H1 (cell line): ENCODE measurements around the gene ANKRD11. TPM values are rescaled to one million over a fixed set of nuclear protein-coding genes. Genes with fewer than 3 reads are reported as not detected.
"Not testable (repeated sequence)": the region's sequence is repeated elsewhere in the genome, so short reads cannot be mapped to it uniquely, and the experiment has no call there.

Experiments
- CTCF ChIA-PET: fragments of 300-600 bp; sonication (Branson Sonifier 250); formaldehyde crosslinking; loops from one replicate; lab custom pipeline; 2021; ENCODE audit not compliant: partially characterized antibody; lab: Charles Lee
- POLR2A ChIA-PET: fragments of 300-600 bp; sonication (Branson Sonifier 250); formaldehyde crosslinking; loops from one replicate; lab custom pipeline; 2021; ENCODE audit warnings: inconsistent platforms; ENCODE audit not compliant: partially characterized antibody; lab: Charles Lee
- DNase-seq, 2 experiments: peaks; one replicate each; pipeline versions ENCODE4 v3.0.0 to v3.0.0-alpha.2; 2010 to 2022; ENCODE audit warnings: low spot score in 2 of 2, low read depth in 1 of 2, mixed read lengths in 1 of 2
- FAIRE-seq: peaks from 2 replicates; lab custom pipeline; 2011; peaks lifted over from hg19 to GRCh38; lab: Jason Lieb, UNC
- H2AFZ ChIP-seq: 2 replicates; pipeline ENCODE4 v1.8.1; 2012; ENCODE audit warnings: low read length, inconsistent platforms
- H2AK5ac ChIP-seq: 2 replicates; pipeline ENCODE4 v1.6.1; 2013; ENCODE audit warnings: low read depth, low read length
- H2BK120ac ChIP-seq: replicated peaks from 2 replicates; pipeline ENCODE3; 2013; ENCODE audit warnings: low read depth, low read length, inconsistent platforms
- H2BK12ac ChIP-seq: 2 replicates; pipeline ENCODE4 v1.6.1; 2013; ENCODE audit warnings: low read depth, low read length
- H2BK15ac ChIP-seq: 2 replicates; pipeline ENCODE4 v1.6.1; 2013; ENCODE audit warnings: low read length
- H2BK20ac ChIP-seq: 2 replicates; pipeline ENCODE4 v1.6.1; 2013; ENCODE audit warnings: low read length
- H2BK5ac ChIP-seq: 2 replicates; pipeline ENCODE4 v1.6.1; 2013; ENCODE audit warnings: low read depth, low read length
- H3K14ac ChIP-seq: 2 replicates; pipeline ENCODE4 v1.6.1; 2013; ENCODE audit warnings: inconsistent platforms; ENCODE audit not compliant: insufficient read length
- H3K18ac ChIP-seq: 2 replicates; pipeline ENCODE4 v1.6.1; 2013; ENCODE audit warnings: low read length; ENCODE audit errors: extremely low read depth
- H3K23ac ChIP-seq: 2 replicates; pipeline ENCODE4 v1.6.1; 2013; ENCODE audit warnings: inconsistent platforms; ENCODE audit not compliant: insufficient read length
- H3K23me2 ChIP-seq: 2 replicates; pipeline ENCODE4 v1.6.1; 2013; ENCODE audit warnings: low read depth, low read length
- H3K27ac ChIP-seq: 2 replicates; pipeline ENCODE4 v1.6.1; 2011; ENCODE audit warnings: low read depth, low read length, inconsistent platforms
- H3K27me3 ChIP-seq, 4 experiments: replicated peaks in 1 of 4; 1 replicate in 1 of 4; 2 replicates in 3 of 4; pipeline versions ENCODE4 v1.6.1 to v1.8.1; 2011 to 2013; ENCODE audit warnings: low read length in 3 of 4, mild to moderate bottlenecking in 3 of 4, inconsistent platforms in 2 of 4, mixed read lengths in 2 of 4, moderate library complexity in 1 of 4; ENCODE audit not compliant: control insufficient read depth in 3 of 4, insufficient read depth in 3 of 4; ENCODE audit errors: extremely low read depth in 1 of 4
- H3K36me3 ChIP-seq, 4 experiments: 2 replicates each; pipeline versions ENCODE4 v1.6.1 to v1.8.1; 2011 to 2013; ENCODE audit warnings: mild to moderate bottlenecking in 4 of 4, low read length in 3 of 4, moderate library complexity in 2 of 4, control low read depth in 1 of 4, inconsistent platforms in 1 of 4; ENCODE audit not compliant: insufficient read depth in 4 of 4, control insufficient read depth in 2 of 4
- H3K4ac ChIP-seq: replicated peaks from 2 replicates; pipeline ENCODE3; 2013; ENCODE audit warnings: low read length, low read depth, mixed read lengths, inconsistent platforms; ENCODE audit not compliant: insufficient read length
- H3K4me1 ChIP-seq, 4 experiments: replicated peaks in 1 of 4; 1 replicate in 1 of 4; 2 replicates in 3 of 4; pipeline versions ENCODE4 v1.6.1 to v1.8.1; 2011 to 2013; ENCODE audit warnings: low read length in 3 of 4, inconsistent platforms in 2 of 4, mixed read lengths in 1 of 4; ENCODE audit not compliant: insufficient read depth in 4 of 4, control insufficient read depth in 3 of 4
- H3K4me2 ChIP-seq, 2 experiments: 2 replicates each; pipeline versions ENCODE4 v1.6.1 to v1.8.1; 2011 to 2013; ENCODE audit warnings: low read depth in 2 of 2, low read length in 2 of 2, control low read depth in 1 of 2, inconsistent platforms in 1 of 2, mild to moderate bottlenecking in 1 of 2; ENCODE audit not compliant: insufficient read depth in 1 of 2
- H3K4me3 ChIP-seq, 4 experiments: fragments of 200-600, 300-600 bp in 1 of 4; sonication (generic), shearing (Covaris generic), sonication (Bioruptor Twin) in 1 of 4; 2 replicates each; pipeline versions ENCODE4 v1.5.1 to v1.8.1; 2011 to 2016; ENCODE audit warnings: low read length in 4 of 4, low read depth in 3 of 4, control low read depth in 2 of 4, inconsistent platforms in 2 of 4, mild to moderate bottlenecking in 2 of 4, mixed read lengths in 1 of 4, moderate library complexity in 1 of 4; ENCODE audit not compliant: insufficient read depth in 2 of 4; ENCODE audit errors: extremely low read depth in 1 of 4
- H3K56ac ChIP-seq: replicated peaks from 2 replicates; pipeline ENCODE3; 2013; ENCODE audit warnings: low read depth, mild to moderate bottlenecking, mixed read lengths, low read length, inconsistent platforms; ENCODE audit not compliant: insufficient read length
- H3K79me1 ChIP-seq: 2 replicates; pipeline ENCODE4 v1.6.1; 2013; ENCODE audit warnings: low read depth, low read length, control low read depth
- H3K79me2 ChIP-seq, 2 experiments: 2 replicates each; pipeline versions ENCODE4 v1.6.1 to v1.8.1; 2012 to 2013; ENCODE audit warnings: low read length in 2 of 2, mild to moderate bottlenecking in 2 of 2, inconsistent platforms in 1 of 2; ENCODE audit not compliant: insufficient read depth in 2 of 2, control insufficient read depth in 1 of 2
- H3K9ac ChIP-seq, 4 experiments: replicated peaks in 1 of 4; 1 replicate in 1 of 4; 2 replicates in 3 of 4; pipeline versions ENCODE4 v1.6.1 to v1.8.1; 2011 to 2013; ENCODE audit warnings: low read depth in 3 of 4, low read length in 3 of 4, control low read depth in 2 of 4, mild to moderate bottlenecking in 2 of 4, moderate library complexity in 2 of 4, inconsistent platforms in 1 of 4; ENCODE audit errors: extremely low read depth in 1 of 4
- H3K9me3 ChIP-seq, 2 experiments: 2 replicates each; pipeline versions ENCODE4 v1.6.1 to v1.8.1; 2012 to 2013; ENCODE audit warnings: mild to moderate bottlenecking in 2 of 2, moderate library complexity in 2 of 2, control low read depth in 1 of 2, inconsistent platforms in 1 of 2, low read depth in 1 of 2, low read length in 1 of 2, mixed read lengths in 1 of 2; ENCODE audit not compliant: insufficient read depth in 2 of 2
- H4K20me1 ChIP-seq, 2 experiments: replicated peaks in 1 of 2; 2 replicates each; pipeline versions ENCODE3 to v1.8.1; 2011 to 2013; ENCODE audit warnings: inconsistent platforms in 2 of 2, low read length in 2 of 2, mild to moderate bottlenecking in 1 of 2; ENCODE audit not compliant: insufficient read depth in 2 of 2, control insufficient read depth in 1 of 2
- H4K5ac ChIP-seq: 2 replicates; pipeline ENCODE4 v1.6.1; 2013; ENCODE audit warnings: low read length, low read depth, mixed read lengths, inconsistent platforms; ENCODE audit not compliant: insufficient read length
- H4K8ac ChIP-seq: 2 replicates; pipeline ENCODE4 v1.8.0; 2013; ENCODE audit warnings: mild to moderate bottlenecking, moderate library complexity, low read length, inconsistent platforms; ENCODE audit not compliant: insufficient read depth; ENCODE audit errors: extremely low read depth
- H4K91ac ChIP-seq: replicated peaks from 2 replicates; pipeline ENCODE3; 2013; ENCODE audit warnings: low read length, mixed read lengths, inconsistent platforms; ENCODE audit not compliant: insufficient read length
- WGBS, 2 experiments: shearing (Covaris generic) in 1 of 2; methylation state at CpG; one replicate each; pipeline versions ENCODE4 v1.1.6 to v1.1.7; 2013 to 2015; ENCODE audit warnings: low lambda C conversion rate in 2 of 2, mixed read lengths in 2 of 2, inconsistent platforms in 1 of 2, low coverage in 1 of 2, missing lambda C conversion rate in 1 of 2; ENCODE audit not compliant: insufficient replicate concordance in 2 of 2, insufficient coverage in 1 of 2, insufficient read length in 1 of 2; ENCODE audit errors: extremely low coverage in 1 of 2, missing lambda C conversion rate in 1 of 2; 5-methylcytosine and 5-hydroxymethylcytosine counted together
- polyA plus RNA-seq, 7 experiments: library from polyadenylated mRNA; depleted of rRNA in 3 of 7; stranded (reverse) in 5 of 7; unstranded in 2 of 7; fragments of >200 nt in 5 of 7; fragments of 200-250 nt in 2 of 7; gene quantifications; 1 replicate in 5 of 7; 2 replicates in 1 of 7; 4 replicates in 1 of 7; pipeline versions ENCODE4 v1.2.1 to v1.2.3, GENCODE V29; 2011 to 2013; ENCODE audit warnings: missing spikeins in 2 of 7, mixed read lengths in 2 of 7
- total RNA-seq: library from RNA; stranded (reverse); fragmentation: NEBNext Ultra II Directional; extraction: Animal tissue kit (Norgen Biotek cat#: 25700); gene quantifications from 2 replicates; pipeline ENCODE4 v1.2.1, GENCODE V29; 2021

Gene ANKRD11
- total and polyA plus RNA-seq, 2 of the 8 experiments (the other 6 are each of a cell fraction or from before 2014, with no cell fraction given): 46.5 to 142 TPM

DNA sequence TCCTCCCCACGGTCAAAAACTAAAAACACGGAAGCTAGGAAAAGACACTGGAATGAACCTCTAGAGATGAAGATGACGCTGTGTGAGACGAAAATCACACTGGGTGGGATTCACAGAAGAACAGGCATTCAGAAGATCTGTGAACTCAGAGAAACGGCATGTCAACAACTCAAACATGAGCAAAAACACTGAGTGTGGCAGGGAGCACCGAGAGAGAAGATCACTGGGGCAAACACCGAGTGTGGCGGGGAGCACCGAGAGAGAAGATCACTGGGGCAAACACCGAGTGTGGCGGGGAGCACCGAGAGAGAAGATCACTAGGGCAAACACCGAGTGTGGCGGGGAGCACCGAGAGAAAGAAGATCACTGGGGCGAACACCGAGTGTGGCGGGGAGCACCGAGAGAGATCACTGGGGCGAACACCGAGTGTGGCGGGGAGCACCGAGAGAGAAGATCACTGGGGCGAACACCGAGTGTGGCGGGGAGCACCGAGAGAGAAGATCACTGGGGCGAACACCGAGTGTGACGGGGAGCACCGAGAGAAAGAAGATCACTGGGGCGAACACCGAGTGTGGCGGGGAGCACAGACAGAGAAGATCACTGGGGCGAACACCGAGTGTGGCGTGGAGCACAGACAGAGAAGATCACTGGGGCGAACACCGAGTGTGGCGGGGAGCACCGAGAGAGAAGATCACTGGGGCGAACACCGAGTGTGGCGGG lies 100.7 kb downstream of the ANKRD11 start:
- ChIA-PET CTCF (interaction anchor here (0.5 to 0.7 kb wide), 2 partner anchors 16 to 36 kb away, joined by 3 to 4 read pairs; no protein-coding TSS in a partner anchor), POLR2A (interaction anchor here (0.6 to 0.7 kb wide), 2 partner anchors 82 to 117 kb away, joined by 3 read pairs; no protein-coding TSS in a partner anchor)
- H3K4me3 ChIP-seq, H3K9me3 ChIP-seq, H4K91ac ChIP-seq, H3K36me3 ChIP-seq, H3K4ac ChIP-seq, H3K9ac ChIP-seq, H3K27ac ChIP-seq, H3K27me3 ChIP-seq, H2BK12ac ChIP-seq, H2BK20ac ChIP-seq, DNase-seq, H3K23me2 ChIP-seq, H4K5ac ChIP-seq, H3K18ac ChIP-seq, H3K23ac ChIP-seq, H2AFZ ChIP-seq, H2BK15ac ChIP-seq, H2AK5ac ChIP-seq, H3K14ac ChIP-seq, FAIRE-seq, H3K4me2 ChIP-seq, H3K56ac ChIP-seq, H2BK120ac ChIP-seq, H2BK5ac ChIP-seq, H4K8ac ChIP-seq: not testable (repeated sequence)
- H4K20me1 ChIP-seq: peaks cover 33 to 38% of the 10 kb centered on the region in 2 experiments
- H3K79me1 ChIP-seq: peaks cover 19% of the 10 kb centered on the region
- WGBS, 2 experiments: 93% methylated on average over 35 of the region's 44 CpGs; no CpG with 5 or more reads in 1 of the 2 experiments
- H3K4me1 ChIP-seq: peaks cover 10 to 28% (median 17%) of the 10 kb centered on the region in 4 experiments
- peaks cover 37 to 93% of the 10 kb centered on the region in 2 experiments for H3K79me2 ChIP-seq
